ENCODE results near the gene NT5DC3.

Gene NT5DC3

DNA sequence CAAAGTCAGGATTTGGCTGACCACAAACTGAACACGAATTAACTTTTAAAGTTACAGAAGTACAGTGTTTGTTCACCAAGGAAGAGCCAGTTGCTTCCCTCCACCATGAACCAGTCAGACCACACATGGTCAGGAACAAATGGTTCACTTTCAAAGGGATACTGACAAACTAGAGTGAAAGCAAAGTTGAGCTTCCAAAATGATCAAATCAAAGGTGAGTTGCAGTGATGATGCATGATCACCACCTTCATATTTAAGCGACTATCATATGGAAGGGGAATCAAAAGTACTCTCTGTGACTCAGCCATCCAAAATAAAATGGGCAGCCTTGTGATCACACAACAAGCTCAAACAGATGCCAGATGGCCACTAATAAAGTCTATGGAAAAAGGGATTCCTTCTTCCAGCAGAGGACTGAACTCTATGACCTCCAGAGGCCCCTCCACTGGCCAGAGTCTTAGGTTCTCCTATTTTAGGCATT is 13.1 kb downstream of the NT5DC3 start:
- Histone ChIP-seq H3K4me3 (ENCODE audit: control insufficient read depth in 1 of 7, extremely low read depth in 1 of 7, insufficient read depth in 4 of 7, low read depth in 2 of 7, low read length in 6 of 7) (no peak overlapping the region), H3K27ac (ENCODE audit: insufficient read depth in 1 of 2, low read depth in 1 of 2, low read length in 2 of 2, poor library complexity in 1 of 2, severe bottlenecking in 2 of 2) (no peak overlapping the region), H3K9me3 (ENCODE audit: control extremely low read depth in 1 of 5, control insufficient read depth in 4 of 5, insufficient read depth in 2 of 5, low read depth in 1 of 5, low read length in 4 of 5) (no peaks in the 10 kb centered on the region), H3K27me3 (replicated peaks in 2 of 5; ENCODE audit: control insufficient read depth in 4 of 5, insufficient read depth in 5 of 5, low read length in 4 of 5) (no peaks in the 10 kb centered on the region), H3K36me3 (ENCODE audit: control insufficient read depth in 4 of 4, insufficient read depth in 4 of 4, low read length in 3 of 4) (no peaks in the 10 kb centered on the region), H3K4me1 (ENCODE audit: control extremely low read depth in 1 of 4, control insufficient read depth in 4 of 4, insufficient read depth in 4 of 4, low read length in 3 of 4) (peaks cover 0 to 18% (median 6%) of the 10 kb centered on the region in 4 experiments)
- ChIA-PET CTCF (interaction anchor here (1.1 to 1.8 kb wide), 3 partner anchors 13 to 60 kb away, joined by 3 to 7 read pairs (median 4); partner anchors contain the start of gene NT5DC3), POLR2A (no interaction called here)
- WGBS (ENCODE audit: insufficient coverage) = 57% methylated on average over 2 of the region's 2 CpGs
- DNase-seq = peak in 1 of 3 donors; percentile 15

DNA sequence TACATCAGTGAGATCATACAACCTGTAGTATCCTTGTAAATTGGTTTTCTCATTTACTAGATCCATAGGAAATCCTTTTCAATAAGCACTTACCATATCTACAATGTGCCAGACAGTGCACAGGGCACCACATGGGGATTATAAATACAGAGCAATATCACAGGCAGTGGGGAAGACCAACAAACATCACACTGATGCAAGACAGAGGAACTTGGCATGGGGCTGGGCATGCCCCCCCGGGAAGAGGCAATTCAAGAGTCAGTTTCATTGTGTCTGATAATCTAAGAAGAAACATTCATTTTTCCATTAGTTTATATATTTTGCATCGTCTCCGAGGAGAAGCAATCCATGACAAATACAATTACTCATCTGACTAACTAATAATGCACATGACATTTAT is 16.2 kb downstream of the NT5DC3 start:
- H3K27ac ChIP-seq (ENCODE audit: insufficient read depth in 1 of 2, low read depth in 1 of 2, low read length in 2 of 2, poor library complexity in 1 of 2, severe bottlenecking in 2 of 2) = no peak overlapping the region
- POLR2A ChIA-PET = no interaction called here
- H3K4me1 ChIP-seq (ENCODE audit: control extremely low read depth in 1 of 4, control insufficient read depth in 4 of 4, insufficient read depth in 4 of 4, low read length in 3 of 4) = peaks cover 0 to 6% (median 3%) of the 10 kb centered on the region in 4 experiments
- H3K9me3 ChIP-seq (ENCODE audit: control extremely low read depth in 1 of 5, control insufficient read depth in 4 of 5, insufficient read depth in 2 of 5, low read depth in 1 of 5, low read length in 4 of 5) = peaks cover 0 to 7% (median 0%) of the 10 kb centered on the region in 5 experiments
- no peaks in the 10 kb centered on the region for H3K27me3 ChIP-seq (replicated peaks in 2 of 5; ENCODE audit: control insufficient read depth in 4 of 5, insufficient read depth in 5 of 5, low read length in 4 of 5)
- no peak overlapping the region for H3K4me3 ChIP-seq (ENCODE audit: control insufficient read depth in 1 of 7, extremely low read depth in 1 of 7, insufficient read depth in 4 of 7, low read depth in 2 of 7, low read length in 6 of 7)
- CTCF ChIA-PET = no interaction called here
- H3K36me3 ChIP-seq (ENCODE audit: control insufficient read depth in 4 of 4, insufficient read depth in 4 of 4, low read length in 3 of 4) = peaks cover 0 to 4% (median 0%) of the 10 kb centered on the region in 4 experiments
- WGBS (ENCODE audit: insufficient coverage) = 100% methylated on average over 2 of the region's 3 CpGs
- no peak for DNase-seq

DNA sequence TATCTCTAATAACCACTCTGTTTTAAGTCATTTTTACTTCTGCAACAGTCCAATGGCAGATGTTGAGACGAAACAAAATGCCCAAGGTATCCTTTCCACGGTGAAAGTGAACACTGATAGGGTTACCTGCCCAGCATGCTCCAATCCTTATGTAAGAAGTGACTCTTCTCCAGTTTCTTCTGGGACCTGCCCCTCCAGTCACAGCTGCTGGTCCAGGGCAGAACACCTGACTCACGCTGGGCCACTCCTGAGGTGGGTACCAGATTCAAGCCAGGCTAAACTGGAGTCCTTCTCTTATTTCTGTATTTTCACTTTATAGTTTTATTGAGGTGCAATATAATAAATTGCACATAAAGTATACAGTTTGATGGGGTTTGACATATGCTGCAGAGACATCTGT is 16.7 kb downstream of the NT5DC3 start:
- H3K4me3 ChIP-seq (ENCODE audit: control insufficient read depth in 1 of 7, extremely low read depth in 1 of 7, insufficient read depth in 4 of 7, low read depth in 2 of 7, low read length in 6 of 7) = no peak overlapping the region
- ChIA-PET CTCF (no interaction called here), POLR2A (no interaction called here)
- 100% methylated on average over 3 of the region's 3 CpGs for WGBS (ENCODE audit: insufficient coverage)
- peaks cover 0 to 7% (median 0%) of the 10 kb centered on the region in 5 experiments for H3K9me3 ChIP-seq (ENCODE audit: control extremely low read depth in 1 of 5, control insufficient read depth in 4 of 5, insufficient read depth in 2 of 5, low read depth in 1 of 5, low read length in 4 of 5)
- H3K27ac ChIP-seq (ENCODE audit: insufficient read depth in 1 of 2, low read depth in 1 of 2, low read length in 2 of 2, poor library complexity in 1 of 2, severe bottlenecking in 2 of 2) = no peak overlapping the region
- no peaks in the 10 kb centered on the region for H3K27me3 ChIP-seq (replicated peaks in 2 of 5; ENCODE audit: control insufficient read depth in 4 of 5, insufficient read depth in 5 of 5, low read length in 4 of 5)
- no peak for DNase-seq
- peaks cover 0 to 6% (median 3%) of the 10 kb centered on the region in 4 experiments for H3K4me1 ChIP-seq (ENCODE audit: control extremely low read depth in 1 of 4, control insufficient read depth in 4 of 4, insufficient read depth in 4 of 4, low read length in 3 of 4)
- H3K36me3 ChIP-seq (ENCODE audit: control insufficient read depth in 4 of 4, insufficient read depth in 4 of 4, low read length in 3 of 4) = peaks cover 0 to 4% (median 0%) of the 10 kb centered on the region in 4 experiments

DNA sequence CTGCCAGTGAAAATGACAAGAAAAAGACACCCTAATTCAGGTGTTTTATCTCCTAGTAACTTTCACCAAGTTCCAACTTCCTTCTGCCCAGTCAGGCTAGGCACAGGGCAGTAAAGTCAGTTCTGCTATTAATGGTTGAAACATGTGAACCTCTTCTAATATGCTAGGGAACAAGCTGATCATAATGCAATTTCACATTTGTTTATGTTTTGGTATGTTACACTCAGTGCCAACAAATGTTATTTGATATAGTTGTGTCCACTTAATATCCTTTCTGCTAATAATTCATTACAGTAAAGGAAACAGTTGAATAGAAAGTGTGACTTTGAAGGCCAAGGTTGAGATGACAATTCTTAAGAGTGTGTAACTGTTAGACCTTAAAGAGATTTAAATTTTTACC is 17.2 kb downstream of the NT5DC3 start:
- CTCF ChIA-PET = no interaction called here

DNA sequence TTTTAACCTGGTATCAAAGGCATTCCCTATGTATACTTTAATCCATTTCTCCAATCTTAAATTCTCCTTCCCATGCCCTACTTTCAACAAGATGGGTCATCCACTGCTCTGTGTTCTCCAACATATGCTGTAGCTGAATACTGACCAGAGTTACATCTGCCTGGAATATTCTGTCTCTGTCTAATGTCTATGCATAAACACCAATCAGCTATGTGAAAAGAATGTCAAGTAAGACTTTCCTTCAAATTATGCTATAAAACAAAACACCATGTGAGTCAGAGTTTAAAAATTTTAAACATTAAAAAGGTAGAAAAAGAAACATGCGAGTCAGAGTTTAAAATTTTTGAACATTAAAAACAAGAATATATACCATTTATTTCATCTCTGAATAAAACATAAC is 19.3 kb downstream of the NT5DC3 start:
- Histone ChIP-seq H3K27ac (ENCODE audit: insufficient read depth in 1 of 2, low read depth in 1 of 2, low read length in 2 of 2, poor library complexity in 1 of 2, severe bottlenecking in 2 of 2) (no peak overlapping the region), H3K27me3 (replicated peaks in 2 of 5; ENCODE audit: control insufficient read depth in 4 of 5, insufficient read depth in 5 of 5, low read length in 4 of 5) (no peaks in the 10 kb centered on the region), H3K9me3 (ENCODE audit: control extremely low read depth in 1 of 5, control insufficient read depth in 4 of 5, insufficient read depth in 2 of 5, low read depth in 1 of 5, low read length in 4 of 5) (peaks cover 0 to 7% (median 0%) of the 10 kb centered on the region in 5 experiments), H3K4me3 (ENCODE audit: control insufficient read depth in 1 of 7, extremely low read depth in 1 of 7, insufficient read depth in 4 of 7, low read depth in 2 of 7, low read length in 6 of 7) (no peak overlapping the region), H3K4me1 (ENCODE audit: control extremely low read depth in 1 of 4, control insufficient read depth in 4 of 4, insufficient read depth in 4 of 4, low read length in 3 of 4) (no peaks in the 10 kb centered on the region), H3K36me3 (ENCODE audit: control insufficient read depth in 4 of 4, insufficient read depth in 4 of 4, low read length in 3 of 4) (peaks cover 0 to 4% (median 0%) of the 10 kb centered on the region in 4 experiments)
- WGBS (ENCODE audit: insufficient coverage) = no CpG with 5 or more reads among the region's 1 CpG
- ChIA-PET CTCF (no interaction called here), POLR2A (no interaction called here)
- no peak for DNase-seq

More for the DNA sequence above, 17.2 kb downstream of the NT5DC3 start:
- Histone ChIP-seq H3K27me3 (replicated peaks in 2 of 5; ENCODE audit: control insufficient read depth in 4 of 5, insufficient read depth in 5 of 5, low read length in 4 of 5) (no peaks in the 10 kb centered on the region), H3K27ac (ENCODE audit: insufficient read depth in 1 of 2, low read depth in 1 of 2, low read length in 2 of 2, poor library complexity in 1 of 2, severe bottlenecking in 2 of 2) (no peak overlapping the region), H3K36me3 (ENCODE audit: control insufficient read depth in 4 of 4, insufficient read depth in 4 of 4, low read length in 3 of 4) (peaks cover 0 to 4% (median 0%) of the 10 kb centered on the region in 4 experiments), H3K4me3 (ENCODE audit: control insufficient read depth in 1 of 7, extremely low read depth in 1 of 7, insufficient read depth in 4 of 7, low read depth in 2 of 7, low read length in 6 of 7) (no peak overlapping the region), H3K9me3 (ENCODE audit: control extremely low read depth in 1 of 5, control insufficient read depth in 4 of 5, insufficient read depth in 2 of 5, low read depth in 1 of 5, low read length in 4 of 5) (peaks cover 0 to 7% (median 0%) of the 10 kb centered on the region in 5 experiments), H3K4me1 (ENCODE audit: control extremely low read depth in 1 of 4, control insufficient read depth in 4 of 4, insufficient read depth in 4 of 4, low read length in 3 of 4) (peaks cover 0 to 6% (median 3%) of the 10 kb centered on the region in 4 experiments)
- POLR2A ChIA-PET = no interaction called here
- no peak for DNase-seq

DNA sequence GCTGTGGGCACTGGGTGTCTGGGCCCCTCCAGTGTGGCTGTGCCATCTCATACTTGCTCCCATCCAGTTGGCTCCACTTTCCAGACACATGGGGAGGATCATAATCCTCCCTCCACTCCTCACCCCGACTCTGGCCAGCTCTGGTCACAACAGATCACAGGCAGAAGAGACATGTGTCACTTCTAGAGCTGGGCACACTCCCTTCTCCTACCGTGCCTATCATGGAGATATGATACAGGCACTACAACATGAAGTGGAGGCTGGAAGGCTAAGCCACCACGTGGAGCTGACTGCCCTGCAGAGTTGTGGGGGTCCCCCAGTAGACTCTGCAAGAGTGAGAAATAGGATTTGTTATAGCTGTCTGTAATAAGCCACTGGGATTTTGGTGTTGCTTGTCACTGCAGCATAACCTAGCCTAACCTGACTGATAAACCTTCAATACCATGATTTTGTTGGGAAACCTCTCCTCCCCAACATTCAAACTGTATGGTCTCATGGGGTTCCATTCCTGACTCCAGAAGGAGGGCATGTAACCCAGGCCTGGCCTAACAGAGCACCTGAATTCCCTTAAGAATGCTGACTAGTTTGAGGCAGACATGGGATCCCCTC is 20.0 kb downstream of the NT5DC3 start:
- Histone ChIP-seq H3K27ac (ENCODE audit: insufficient read depth in 1 of 2, low read depth in 1 of 2, low read length in 2 of 2, poor library complexity in 1 of 2, severe bottlenecking in 2 of 2) (no peak overlapping the region), H3K4me3 (ENCODE audit: control insufficient read depth in 1 of 7, extremely low read depth in 1 of 7, insufficient read depth in 4 of 7, low read depth in 2 of 7, low read length in 6 of 7) (no peak overlapping the region), H3K36me3 (ENCODE audit: control insufficient read depth in 4 of 4, insufficient read depth in 4 of 4, low read length in 3 of 4) (peaks cover 0 to 4% (median 0%) of the 10 kb centered on the region in 4 experiments), H3K9me3 (ENCODE audit: control extremely low read depth in 1 of 5, control insufficient read depth in 4 of 5, insufficient read depth in 2 of 5, low read depth in 1 of 5, low read length in 4 of 5) (peaks cover 0 to 7% (median 0%) of the 10 kb centered on the region in 5 experiments), H3K4me1 (ENCODE audit: control extremely low read depth in 1 of 4, control insufficient read depth in 4 of 4, insufficient read depth in 4 of 4, low read length in 3 of 4) (no peaks in the 10 kb centered on the region), H3K27me3 (replicated peaks in 2 of 5; ENCODE audit: control insufficient read depth in 4 of 5, insufficient read depth in 5 of 5, low read length in 4 of 5) (no peaks in the 10 kb centered on the region)
- ChIA-PET POLR2A (no interaction called here), CTCF (interaction anchor here (2.0 kb wide), 1 partner anchor 12 kb away, joined by 10 read pairs; no protein-coding TSS in a partner anchor)
- 100% methylated on average over 1 of the region's 3 CpGs for WGBS (ENCODE audit: insufficient coverage)
- no peak for DNase-seq

DNA sequence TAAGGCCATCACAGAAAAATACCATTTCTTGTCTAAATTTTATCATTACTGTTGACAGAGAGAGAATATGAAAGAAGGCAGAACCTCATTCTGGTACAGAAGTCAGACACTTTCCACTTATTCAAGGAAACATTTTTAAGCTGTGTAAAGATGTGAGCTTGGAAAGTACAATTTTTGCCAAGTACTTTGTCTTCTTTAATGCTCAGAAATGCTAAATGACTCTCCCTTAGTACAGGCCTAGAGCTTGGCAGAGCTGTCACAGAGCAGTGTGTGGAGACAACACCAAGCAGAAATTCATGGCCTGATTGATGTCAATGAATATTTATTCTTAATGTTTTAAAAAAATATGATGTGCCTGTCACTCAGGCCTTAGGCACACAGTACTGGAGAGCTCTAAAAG is 20.7 kb downstream of the NT5DC3 start:
- Histone ChIP-seq H3K27ac (ENCODE audit: insufficient read depth in 1 of 2, low read depth in 1 of 2, low read length in 2 of 2, poor library complexity in 1 of 2, severe bottlenecking in 2 of 2) (no peak overlapping the region), H3K4me1 (ENCODE audit: control extremely low read depth in 1 of 4, control insufficient read depth in 4 of 4, insufficient read depth in 4 of 4, low read length in 3 of 4) (no peaks in the 10 kb centered on the region), H3K4me3 (ENCODE audit: control insufficient read depth in 1 of 7, extremely low read depth in 1 of 7, insufficient read depth in 4 of 7, low read depth in 2 of 7, low read length in 6 of 7) (no peak overlapping the region), H3K9me3 (ENCODE audit: control extremely low read depth in 1 of 5, control insufficient read depth in 4 of 5, insufficient read depth in 2 of 5, low read depth in 1 of 5, low read length in 4 of 5) (peaks cover 0 to 7% (median 0%) of the 10 kb centered on the region in 5 experiments), H3K36me3 (ENCODE audit: control insufficient read depth in 4 of 4, insufficient read depth in 4 of 4, low read length in 3 of 4) (peaks cover 0 to 4% (median 0%) of the 10 kb centered on the region in 4 experiments), H3K27me3 (replicated peaks in 2 of 5; ENCODE audit: control insufficient read depth in 4 of 5, insufficient read depth in 5 of 5, low read length in 4 of 5) (no peaks in the 10 kb centered on the region)
- no peak for DNase-seq
- ChIA-PET POLR2A (no interaction called here), CTCF (interaction anchor here (2.0 kb wide), 1 partner anchor 13 kb away, joined by 10 read pairs; no protein-coding TSS in a partner anchor)
